ENCODE data around the gene ERC1.
"Not testable (repeated sequence)": the region's sequence is repeated elsewhere in the genome, so short reads cannot be mapped to it uniquely, and the experiment has no call there.

The ERC1 gene

DNA sequence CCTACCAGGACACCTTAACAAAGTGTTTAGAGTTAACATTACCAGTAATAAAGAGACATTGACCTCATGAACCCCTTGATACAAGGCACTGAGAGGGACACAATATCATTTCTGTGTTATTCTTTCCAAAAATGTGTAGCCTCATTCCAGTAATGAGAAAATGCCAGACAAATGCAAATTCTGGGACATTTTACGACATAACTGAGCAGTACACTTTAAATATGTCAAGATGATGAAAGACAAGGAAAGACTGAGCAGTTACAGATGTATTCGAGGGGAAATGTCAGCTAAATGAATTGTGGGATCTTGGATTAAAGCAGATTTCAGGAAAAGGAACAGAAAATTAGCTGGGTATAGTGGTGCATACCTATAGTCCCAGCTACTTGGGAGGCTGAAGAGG lies 255.6 kb downstream of the ERC1 start:
- no peak for FAIRE-seq

- FAIRE-seq = no peak
Measured at GRCh38 chr12:1250641-1251040, 259.6 kb downstream of the ERC1 start.

- no peak for FAIRE-seq
Measured at GRCh38 chr12:1252758-1253157, 261.7 kb downstream of the ERC1 start.

DNA sequence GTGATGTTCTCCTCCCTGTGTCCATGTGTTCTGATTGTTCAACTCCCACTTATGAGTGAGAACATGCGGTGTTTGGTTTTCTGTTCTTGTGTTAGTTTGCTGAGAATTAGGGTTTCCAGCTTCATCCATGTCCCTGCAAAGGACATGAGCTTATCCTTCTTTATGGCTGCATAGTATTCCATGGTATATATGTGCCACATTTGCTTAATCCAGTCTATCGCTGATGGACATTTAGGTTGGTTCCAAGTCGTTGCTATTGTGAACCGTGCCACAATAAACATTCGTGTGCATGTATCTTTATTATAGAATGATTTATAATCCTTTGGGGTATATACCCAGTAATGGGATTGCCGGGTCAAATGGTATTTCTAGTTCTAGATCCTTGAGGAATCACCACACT lies 264.1 kb downstream of the ERC1 start:
- FAIRE-seq = not testable (repeated sequence)

DNA sequence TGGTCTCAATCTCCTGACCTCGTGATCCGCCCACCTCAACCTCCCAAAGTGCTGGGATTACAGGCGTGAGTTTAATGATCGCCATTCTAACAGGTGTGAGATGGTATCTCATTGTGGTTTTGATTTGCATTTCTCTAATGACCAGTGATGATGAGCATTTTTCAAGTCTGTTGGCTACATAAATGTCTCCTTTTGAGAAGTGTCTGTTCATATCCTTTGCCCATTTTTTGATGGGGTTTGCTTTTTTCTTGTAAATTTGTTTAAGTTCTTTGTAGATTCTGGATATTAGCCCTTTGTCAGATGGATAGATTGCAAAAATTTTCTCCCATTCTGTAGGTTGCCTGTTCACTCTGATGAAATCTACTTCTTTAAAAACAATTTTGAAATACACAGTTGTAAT lies 264.8 kb downstream of the ERC1 start:
- not testable (repeated sequence) for FAIRE-seq

GRCh38 chr12:1256285-1256684 lies 265.3 kb downstream of the ERC1 start:
- no peak for FAIRE-seq

DNA sequence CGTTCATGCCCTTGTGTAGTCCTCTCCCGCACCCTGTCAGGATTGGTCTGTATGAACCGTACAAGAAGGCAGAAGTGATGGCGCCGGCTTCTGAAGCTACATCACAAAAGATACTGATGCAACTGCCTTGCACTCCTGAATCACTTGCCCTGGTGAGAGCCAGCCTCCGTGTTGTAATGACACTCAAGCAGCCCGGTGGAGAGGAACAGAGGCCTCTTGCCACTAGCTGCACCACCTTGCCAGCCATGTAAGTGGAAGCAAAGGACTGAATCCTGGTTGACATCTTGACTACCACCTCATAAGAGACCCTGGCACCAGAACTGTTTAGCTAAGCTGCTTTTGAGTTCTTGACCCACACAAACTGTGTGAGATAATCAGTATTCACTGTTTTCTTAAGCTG lies 266.0 kb downstream of the ERC1 start:
- FAIRE-seq = no peak

GRCh38 chr12:1262011-1262410 lies 271.0 kb downstream of the ERC1 start:
- FAIRE-seq = no peak

- no peak for FAIRE-seq
Measured at GRCh38 chr12:1267243-1267642, 276.2 kb downstream of the ERC1 start.

GRCh38 chr12:1272142-1272541 lies 281.1 kb downstream of the ERC1 start:
- FAIRE-seq = no peak

DNA sequence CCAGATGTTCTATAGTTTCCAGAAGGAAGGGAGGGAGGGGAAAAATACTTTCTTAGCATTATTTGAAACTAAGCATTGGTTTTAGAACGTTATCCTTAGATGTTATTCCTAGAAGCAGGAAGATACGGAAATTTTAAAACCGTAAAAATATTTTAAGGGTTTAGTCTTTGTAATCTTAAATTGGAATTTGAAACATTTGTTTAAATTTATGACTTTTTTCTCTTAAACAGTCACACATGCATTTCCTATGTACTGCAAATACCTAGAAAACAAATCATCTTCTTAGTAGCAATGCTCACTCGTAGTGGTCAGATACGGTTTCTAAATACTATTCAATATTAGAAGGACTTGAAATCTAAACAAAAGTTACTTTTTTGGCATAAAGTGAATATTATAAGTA lies 282.0 kb downstream of the ERC1 start:
- no peak for FAIRE-seq

GRCh38 chr12:1277905-1278304 lies 286.9 kb downstream of the ERC1 start:
- FAIRE-seq = no peak

- FAIRE-seq = no peak
Measured at GRCh38 chr12:1279050-1279449, 288.0 kb downstream of the ERC1 start.

GRCh38 chr12:1280059-1280458 lies 289.0 kb downstream of the ERC1 start:
- FAIRE-seq = no peak

GRCh38 chr12:1281683-1282366 lies 290.8 kb downstream of the ERC1 start:
- no peak for FAIRE-seq

- no peak for FAIRE-seq
Measured at GRCh38 chr12:1282670-1283315, 291.8 kb downstream of the ERC1 start.

DNA sequence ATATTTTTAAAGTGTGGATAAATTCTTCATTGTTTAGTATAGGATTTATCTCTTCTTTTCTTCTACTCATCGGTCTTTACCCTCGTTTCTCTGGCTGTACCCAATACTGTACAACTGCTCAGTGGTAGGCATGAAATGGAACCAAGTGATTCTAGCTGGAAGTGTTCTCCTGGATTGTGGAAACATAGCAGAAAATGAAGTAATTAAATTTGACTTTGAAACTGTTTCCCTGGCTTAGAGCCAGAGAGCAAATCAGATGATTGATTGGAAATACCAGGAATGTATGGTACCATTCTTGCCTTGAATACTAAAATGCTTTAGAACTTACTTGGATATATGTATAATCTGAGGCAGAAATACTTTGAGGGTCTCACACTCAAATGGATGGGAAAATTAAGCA lies 292.3 kb downstream of the ERC1 start:
- no peak for FAIRE-seq

DNA sequence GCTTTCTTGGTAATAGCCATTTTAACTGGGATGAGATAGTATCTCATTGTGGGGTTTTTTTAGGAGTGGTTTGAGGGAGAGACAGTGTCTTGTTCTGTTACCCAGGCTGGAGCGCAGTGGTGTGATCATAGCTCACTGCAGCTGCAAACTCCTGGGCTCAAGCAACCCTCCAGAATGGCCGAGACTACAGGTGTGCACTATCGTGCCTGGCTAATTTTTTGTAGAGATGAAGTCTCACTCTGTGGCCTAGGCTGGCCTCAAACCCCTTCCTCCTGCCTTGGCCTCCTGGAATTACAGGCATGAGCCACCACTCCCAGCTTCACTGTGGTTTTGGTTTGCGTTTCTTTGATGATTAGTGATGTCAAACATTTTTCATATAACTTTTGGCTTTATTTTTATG lies 293.6 kb downstream of the ERC1 start:
- no peak for FAIRE-seq

GRCh38 chr12:1287446-1287975 lies 296.5 kb downstream of the ERC1 start:
- FAIRE-seq = no peak

DNA sequence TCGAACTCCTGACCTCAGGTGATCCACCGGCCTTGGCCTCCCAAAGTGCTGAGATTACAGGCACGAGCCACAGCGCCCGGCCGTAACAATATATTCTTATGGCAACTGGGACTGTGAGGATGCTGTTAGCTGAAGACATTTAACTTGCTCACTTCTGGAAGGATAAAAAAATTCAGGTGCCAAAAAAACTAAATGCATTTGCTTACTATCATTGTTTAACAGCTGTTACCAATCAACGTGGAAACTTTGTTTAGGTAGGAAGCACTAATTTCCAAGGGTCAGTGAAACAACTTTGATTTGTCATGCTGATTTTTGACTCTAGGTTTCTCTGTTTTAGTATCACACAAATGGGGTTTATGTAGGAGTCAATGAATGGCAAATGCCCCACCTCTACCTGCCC lies 297.3 kb downstream of the ERC1 start:
- no peak for FAIRE-seq

DNA sequence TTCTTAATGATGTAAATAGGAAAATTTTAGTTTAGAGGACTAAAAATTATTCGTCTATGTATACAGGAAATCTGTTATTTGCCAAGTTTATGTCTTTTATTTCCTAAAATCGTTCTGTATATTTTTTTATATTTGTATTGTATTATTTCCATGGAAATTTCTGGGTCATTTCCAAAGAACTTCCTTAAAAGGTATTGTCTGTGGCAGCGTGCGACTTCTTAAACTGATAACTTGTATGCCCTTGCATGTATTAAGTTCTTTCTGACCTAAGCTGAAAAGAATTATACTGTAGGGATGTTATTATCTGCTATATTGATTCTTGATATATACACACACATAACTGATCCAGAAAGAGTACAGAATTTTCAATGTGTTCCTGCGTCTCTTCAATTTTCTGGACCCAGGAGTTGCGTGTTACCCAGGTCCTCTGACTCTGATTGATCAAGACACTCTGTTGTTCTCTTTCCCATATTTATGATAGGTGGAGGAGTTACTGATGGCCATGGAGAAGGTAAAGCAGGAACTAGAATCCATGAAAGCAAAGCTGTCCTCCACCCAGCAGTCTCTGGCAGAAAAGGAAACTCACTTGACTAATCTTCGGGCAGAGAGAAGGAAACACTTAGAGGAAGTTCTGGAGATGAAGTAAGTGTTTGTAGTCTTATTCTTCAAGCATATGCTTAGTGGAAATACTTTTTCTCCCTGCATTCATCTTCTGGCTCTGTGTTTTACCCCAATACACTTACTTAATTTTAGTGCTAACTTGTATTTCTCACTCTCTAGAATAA lies 298.5 kb downstream of the ERC1 start:
- no peak for FAIRE-seq

GRCh38 chr12:1290716-1291115 lies 299.7 kb downstream of the ERC1 start:
- FAIRE-seq = no peak

GRCh38 chr12:1291601-1292332 lies 300.7 kb downstream of the ERC1 start:
- FAIRE-seq = no peak

Measured in A204.1 (cell line).